HG03045 (cell line): Measurements from ENCODE around the gene KIFAP3.
"Not testable (repeated sequence)": the region's sequence is repeated elsewhere in the genome, so short reads cannot be mapped to it uniquely, and the experiment has no call there.

Experiments used
- ATAC-seq: cut with Tn5 transposase; IDR thresholded peaks from one replicate; pipeline ENCODE4 v1.9.1; 2021; ENCODE audit warnings: mild to moderate bottlenecking, moderate library complexity; ENCODE audit not compliant: unreplicated experiment

Gene KIFAP3

GRCh38 chr1:169892176-169892926 lies 182.1 kb downstream of the KIFAP3 start:
- ATAC-seq, result no peak

GRCh38 chr1:169891539-169891885 lies 183.0 kb downstream of the KIFAP3 start:
- ATAC-seq, result no peak

GRCh38 chr1:169890761-169891538 lies 183.5 kb downstream of the KIFAP3 start:
- ATAC-seq, result no peak

- no peak for ATAC-seq
Observed at GRCh38 chr1:169889871-169890270, 184.6 kb downstream of the KIFAP3 start.

GRCh38 chr1:169886931-169887330 lies 187.6 kb downstream of the KIFAP3 start:
- no peak for ATAC-seq

- ATAC-seq, result no peak
Observed at GRCh38 chr1:169886422-169886821, 188.1 kb downstream of the KIFAP3 start.

- ATAC-seq, result no peak
Observed at GRCh38 chr1:169885207-169885606, 189.3 kb downstream of the KIFAP3 start.

- no peak for ATAC-seq
Observed at GRCh38 chr1:169884634-169885033, 189.9 kb downstream of the KIFAP3 start.

- no peak for ATAC-seq
Observed at GRCh38 chr1:169882039-169882511, 192.4 kb downstream of the KIFAP3 start.

GRCh38 chr1:169879034-169879840 lies 195.3 kb downstream of the KIFAP3 start:
- ATAC-seq, result no peak

GRCh38 chr1:169878498-169878897 lies 196.0 kb downstream of the KIFAP3 start:
- no peak for ATAC-seq

- no peak for ATAC-seq
Observed at GRCh38 chr1:169877800-169878491, 196.5 kb downstream of the KIFAP3 start.

- ATAC-seq, result no peak
Observed at GRCh38 chr1:169874229-169874628, 200.3 kb downstream of the KIFAP3 start.

GRCh38 chr1:169873582-169874199 lies 200.8 kb downstream of the KIFAP3 start:
- no peak for ATAC-seq

- no peak for ATAC-seq
Observed at GRCh38 chr1:169872906-169873305, 201.6 kb downstream of the KIFAP3 start.

- ATAC-seq, result not testable (repeated sequence)
Observed at GRCh38 chr1:169871988-169872387, 202.5 kb downstream of the KIFAP3 start.
